Measurements from ENCODE around the gene CTPS1. TPM values are rescaled to one million over a fixed set of nuclear protein-coding genes. Genes with fewer than 3 reads are reported as not detected.

Gene CTPS1
- total RNA-seq, 1 donor from 2014 or later, result 41.8 TPM

DNA sequence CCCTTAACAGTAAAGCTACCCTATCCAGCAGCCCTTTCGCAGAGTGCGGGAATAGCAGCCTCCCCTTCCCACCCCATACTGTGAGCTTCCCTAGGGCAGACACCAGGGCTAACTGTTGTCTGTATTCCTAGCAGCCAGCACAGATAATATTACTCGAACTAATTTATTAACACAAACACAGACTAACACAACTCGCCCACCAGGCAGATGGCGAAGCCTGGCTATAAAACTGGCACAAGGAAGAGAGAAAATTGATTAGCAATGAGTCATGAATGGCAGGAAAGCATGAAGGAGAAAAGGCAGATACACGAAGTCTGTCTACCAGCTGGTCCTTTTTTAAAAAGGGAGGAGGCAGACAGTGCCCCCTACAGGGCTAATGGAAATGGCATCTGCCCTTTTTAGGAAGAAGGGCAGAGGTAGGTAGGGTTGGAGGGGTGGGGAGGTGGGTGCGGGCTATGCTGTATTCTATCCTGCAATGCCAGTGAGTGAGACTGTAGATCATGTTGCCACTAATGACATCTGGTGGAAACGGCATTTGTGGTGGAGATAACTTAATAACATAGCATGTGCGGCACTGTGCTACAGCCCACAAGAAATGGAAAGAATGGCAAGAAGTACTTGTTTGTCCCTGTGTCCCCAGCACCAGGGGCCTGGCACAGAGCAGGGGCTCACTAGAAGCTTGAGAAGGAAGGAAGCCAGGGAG, 30.6 kb upstream of the CTPS1 start:
- Mint-ChIP-seq H3K27me3 (ENCODE audit: low read depth) (peaks cover 1% of the 10 kb centered on the region), H3K36me3 (peaks cover 3% of the 10 kb centered on the region), H3K4me3 (no peak overlapping the region), H3K27ac (no peak overlapping the region), H3K9me3 (peaks cover 12% of the 10 kb centered on the region), H3K4me1 (peaks cover 3% of the 10 kb centered on the region)
- TF ChIP-seq, protein P1, sequence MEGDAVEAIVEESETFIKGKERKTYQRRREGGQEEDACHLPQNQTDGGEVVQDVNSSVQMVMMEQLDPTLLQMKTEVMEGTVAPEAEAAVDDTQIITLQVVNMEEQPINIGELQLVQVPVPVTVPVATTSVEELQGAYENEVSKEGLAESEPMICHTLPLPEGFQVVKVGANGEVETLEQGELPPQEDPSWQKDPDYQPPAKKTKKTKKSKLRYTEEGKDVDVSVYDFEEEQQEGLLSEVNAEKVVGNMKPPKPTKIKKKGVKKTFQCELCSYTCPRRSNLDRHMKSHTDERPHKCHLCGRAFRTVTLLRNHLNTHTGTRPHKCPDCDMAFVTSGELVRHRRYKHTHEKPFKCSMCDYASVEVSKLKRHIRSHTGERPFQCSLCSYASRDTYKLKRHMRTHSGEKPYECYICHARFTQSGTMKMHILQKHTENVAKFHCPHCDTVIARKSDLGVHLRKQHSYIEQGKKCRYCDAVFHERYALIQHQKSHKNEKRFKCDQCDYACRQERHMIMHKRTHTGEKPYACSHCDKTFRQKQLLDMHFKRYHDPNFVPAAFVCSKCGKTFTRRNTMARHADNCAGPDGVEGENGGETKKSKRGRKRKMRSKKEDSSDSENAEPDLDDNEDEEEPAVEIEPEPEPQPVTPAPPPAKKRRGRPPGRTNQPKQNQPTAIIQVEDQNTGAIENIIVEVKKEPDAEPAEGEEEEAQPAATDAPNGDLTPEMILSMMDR (IDR thresholded peaks at IDR 0.05; ENCODE audit: unreplicated experiment), result peak; percentile 68
- DNase-seq (ENCODE audit: low spot score in 2 of 2, unreplicated experiment in 2 of 2), result peak in 1 of 2 experiments; percentile 42

DNA sequence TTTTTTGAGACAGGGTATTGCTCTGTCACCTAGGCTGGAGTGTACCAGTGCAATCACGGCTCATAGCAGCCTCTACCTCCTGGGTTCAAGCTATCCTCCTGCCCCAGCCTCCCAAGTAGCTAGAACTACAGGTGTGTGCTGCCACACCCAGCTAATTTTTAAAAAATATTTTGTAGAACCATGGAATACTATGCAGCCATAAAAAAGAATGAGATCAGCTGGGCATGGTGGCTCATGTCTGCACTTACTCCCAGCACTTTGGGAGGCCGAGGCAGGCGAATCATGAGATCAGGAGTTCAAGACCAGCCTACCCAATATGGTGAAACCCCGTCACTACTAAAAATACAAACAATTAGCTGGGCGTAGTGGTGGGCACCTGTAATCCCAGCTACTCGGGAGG, 29.9 kb upstream of the CTPS1 start:
- TF ChIP-seq, protein P1 (IDR thresholded peaks at IDR 0.05; ENCODE audit: unreplicated experiment), result no peak
- peaks cover 3% of the 10 kb centered on the region for H3K36me3 Mint-ChIP-seq
- H3K27me3 Mint-ChIP-seq (ENCODE audit: low read depth), result peaks cover 1% of the 10 kb centered on the region
- H3K9me3 Mint-ChIP-seq, result peaks cover 11% of the 10 kb centered on the region
- no peak overlapping the region for H3K4me3 Mint-ChIP-seq
- H3K27ac Mint-ChIP-seq, result no peak overlapping the region
- no peak for DNase-seq (ENCODE audit: low spot score in 2 of 2, unreplicated experiment in 2 of 2)
- peaks cover 3% of the 10 kb centered on the region for H3K4me1 Mint-ChIP-seq

DNA sequence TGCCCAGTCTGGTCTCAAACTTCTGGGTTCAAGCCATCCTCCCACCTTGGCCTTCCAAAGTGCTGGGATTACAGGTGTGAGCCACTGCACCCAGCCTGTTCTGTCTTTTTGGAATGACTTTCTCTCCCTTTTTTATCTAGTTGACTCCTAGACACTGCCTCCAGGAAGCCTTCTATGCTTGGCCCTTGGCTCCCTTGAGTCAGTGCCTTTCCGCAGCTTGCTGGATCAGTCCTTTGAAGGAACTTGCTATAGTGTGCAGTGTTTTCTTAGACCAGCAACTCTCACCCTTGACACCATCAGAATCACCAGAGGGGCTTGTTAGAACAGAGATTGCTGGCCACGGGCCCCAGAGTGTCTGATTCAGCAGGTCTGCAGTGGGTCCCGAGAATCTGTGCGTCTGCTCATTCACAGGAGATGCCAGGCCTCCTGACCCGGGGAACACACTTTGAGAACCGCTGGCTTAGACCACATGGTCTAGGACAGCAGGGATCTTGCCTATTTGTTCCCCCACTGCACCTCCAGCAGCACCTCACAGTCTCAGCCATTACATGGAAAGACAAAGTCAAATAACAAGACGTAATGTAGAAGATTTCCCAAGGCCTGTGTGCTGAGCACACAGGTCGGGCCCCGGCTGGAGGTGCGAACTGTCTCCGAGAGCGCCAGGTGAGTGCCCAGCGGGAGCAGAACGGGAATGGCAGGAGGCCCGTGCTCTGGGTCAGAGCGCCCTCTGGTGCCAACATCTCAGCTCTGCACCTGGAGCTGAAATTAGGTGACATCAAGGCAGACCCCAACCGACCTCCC, 27.4 kb upstream of the CTPS1 start:
- Mint-ChIP-seq H3K4me1 (peaks cover 2% of the 10 kb centered on the region), H3K9me3 (no peaks in the 10 kb centered on the region), H3K36me3 (no peaks in the 10 kb centered on the region), H3K4me3 (peak overlapping the region; percentile 6), H3K27me3 (ENCODE audit: low read depth) (peaks cover 1% of the 10 kb centered on the region), H3K27ac (no peak overlapping the region)
- TF ChIP-seq, protein P1 (IDR thresholded peaks at IDR 0.05; ENCODE audit: unreplicated experiment), result peak; percentile 87
- DNase-seq (ENCODE audit: low spot score in 2 of 2, unreplicated experiment in 2 of 2), result peak; percentile 55 to 87

DNA sequence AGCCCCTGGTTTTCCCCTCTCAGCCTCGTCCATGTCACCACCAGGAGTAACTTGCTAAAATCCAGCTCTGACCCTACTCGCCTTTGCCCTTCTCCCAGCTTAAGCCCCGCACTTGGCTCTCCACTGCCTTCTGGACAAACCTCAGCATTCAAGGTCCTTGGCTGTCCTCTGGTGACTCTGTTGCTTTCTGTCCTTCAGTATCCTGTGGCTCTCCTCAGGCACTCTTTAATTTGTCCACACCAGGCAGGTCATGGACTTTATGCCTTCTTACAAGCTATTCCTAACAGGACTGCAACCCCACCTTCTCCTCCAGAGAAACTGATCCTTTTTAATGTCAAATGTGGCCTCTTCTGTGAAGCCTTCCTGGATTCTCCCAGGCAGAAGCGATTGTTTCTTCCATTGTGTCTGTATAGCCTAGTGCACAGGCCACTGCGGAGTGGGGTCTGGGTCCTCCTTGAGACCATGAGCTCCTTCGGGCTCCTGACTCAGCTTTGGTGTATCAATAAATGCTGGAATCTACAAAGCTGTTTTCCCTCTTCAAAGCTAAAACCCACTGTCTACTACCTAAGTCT, 26.7 kb upstream of the CTPS1 start:
- no peak overlapping the region for H3K4me3 Mint-ChIP-seq

DNA sequence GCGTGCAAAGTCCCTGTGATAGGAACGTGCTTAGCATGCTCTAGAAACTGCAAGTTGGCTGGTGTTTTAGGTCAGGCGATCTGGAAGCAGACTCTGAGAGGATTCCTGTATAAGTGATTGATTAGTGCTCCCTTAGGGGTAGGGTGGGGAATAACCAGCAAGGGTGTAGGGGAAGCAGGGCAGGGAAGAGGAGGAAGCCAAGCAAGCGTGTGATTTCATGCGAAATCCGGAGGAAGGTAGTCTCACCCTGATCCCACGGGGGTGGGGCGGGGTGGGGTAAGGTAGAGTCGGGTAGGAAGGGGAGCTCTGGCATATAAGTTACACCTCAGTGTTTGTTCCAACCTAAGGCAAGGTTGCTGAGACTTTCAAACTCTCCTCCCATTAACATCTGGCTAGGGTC, 24.9 kb upstream of the CTPS1 start:
- peaks cover 4% of the 10 kb centered on the region for H3K9me3 Mint-ChIP-seq
- no peak for DNase-seq (ENCODE audit: low spot score in 2 of 2, unreplicated experiment in 2 of 2)
- no peaks in the 10 kb centered on the region for H3K4me1 Mint-ChIP-seq
- no peaks in the 10 kb centered on the region for H3K36me3 Mint-ChIP-seq
- no peak overlapping the region for H3K4me3 Mint-ChIP-seq
- TF ChIP-seq, protein P1 (IDR thresholded peaks at IDR 0.05; ENCODE audit: unreplicated experiment), result no peak
- H3K27me3 Mint-ChIP-seq (ENCODE audit: low read depth), result peaks cover 1% of the 10 kb centered on the region
- H3K27ac Mint-ChIP-seq, result no peak overlapping the region

More for the DNA sequence above, 26.7 kb upstream of the CTPS1 start:
- peaks cover 2% of the 10 kb centered on the region for H3K4me1 Mint-ChIP-seq
- TF ChIP-seq, protein P1 (IDR thresholded peaks at IDR 0.05; ENCODE audit: unreplicated experiment), result no peak
- H3K9me3 Mint-ChIP-seq, result no peaks in the 10 kb centered on the region
- H3K27ac Mint-ChIP-seq, result no peak overlapping the region
- no peak for DNase-seq (ENCODE audit: low spot score in 2 of 2, unreplicated experiment in 2 of 2)
- no peaks in the 10 kb centered on the region for H3K36me3 Mint-ChIP-seq
- H3K27me3 Mint-ChIP-seq (ENCODE audit: low read depth), result peaks cover 1% of the 10 kb centered on the region

All from mesothelial cell of epicardium (in vitro differentiated cells).